HK-2 (cell line): ENCODE results near the gene XPNPEP2.
A peak's percentile ranks its signal among the peaks of the same experiment; 100 is the strongest.

Source experiments
- DNase-seq: peaks from one replicate; pipeline ENCODE4 v3.0.0-alpha.2; 2018; ENCODE audit not compliant: unreplicated experiment

XPNPEP2 gene, protein sequence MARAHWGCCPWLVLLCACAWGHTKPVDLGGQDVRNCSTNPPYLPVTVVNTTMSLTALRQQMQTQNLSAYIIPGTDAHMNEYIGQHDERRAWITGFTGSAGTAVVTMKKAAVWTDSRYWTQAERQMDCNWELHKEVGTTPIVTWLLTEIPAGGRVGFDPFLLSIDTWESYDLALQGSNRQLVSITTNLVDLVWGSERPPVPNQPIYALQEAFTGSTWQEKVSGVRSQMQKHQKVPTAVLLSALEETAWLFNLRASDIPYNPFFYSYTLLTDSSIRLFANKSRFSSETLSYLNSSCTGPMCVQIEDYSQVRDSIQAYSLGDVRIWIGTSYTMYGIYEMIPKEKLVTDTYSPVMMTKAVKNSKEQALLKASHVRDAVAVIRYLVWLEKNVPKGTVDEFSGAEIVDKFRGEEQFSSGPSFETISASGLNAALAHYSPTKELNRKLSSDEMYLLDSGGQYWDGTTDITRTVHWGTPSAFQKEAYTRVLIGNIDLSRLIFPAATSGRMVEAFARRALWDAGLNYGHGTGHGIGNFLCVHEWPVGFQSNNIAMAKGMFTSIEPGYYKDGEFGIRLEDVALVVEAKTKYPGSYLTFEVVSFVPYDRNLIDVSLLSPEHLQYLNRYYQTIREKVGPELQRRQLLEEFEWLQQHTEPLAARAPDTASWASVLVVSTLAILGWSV

DNA sequence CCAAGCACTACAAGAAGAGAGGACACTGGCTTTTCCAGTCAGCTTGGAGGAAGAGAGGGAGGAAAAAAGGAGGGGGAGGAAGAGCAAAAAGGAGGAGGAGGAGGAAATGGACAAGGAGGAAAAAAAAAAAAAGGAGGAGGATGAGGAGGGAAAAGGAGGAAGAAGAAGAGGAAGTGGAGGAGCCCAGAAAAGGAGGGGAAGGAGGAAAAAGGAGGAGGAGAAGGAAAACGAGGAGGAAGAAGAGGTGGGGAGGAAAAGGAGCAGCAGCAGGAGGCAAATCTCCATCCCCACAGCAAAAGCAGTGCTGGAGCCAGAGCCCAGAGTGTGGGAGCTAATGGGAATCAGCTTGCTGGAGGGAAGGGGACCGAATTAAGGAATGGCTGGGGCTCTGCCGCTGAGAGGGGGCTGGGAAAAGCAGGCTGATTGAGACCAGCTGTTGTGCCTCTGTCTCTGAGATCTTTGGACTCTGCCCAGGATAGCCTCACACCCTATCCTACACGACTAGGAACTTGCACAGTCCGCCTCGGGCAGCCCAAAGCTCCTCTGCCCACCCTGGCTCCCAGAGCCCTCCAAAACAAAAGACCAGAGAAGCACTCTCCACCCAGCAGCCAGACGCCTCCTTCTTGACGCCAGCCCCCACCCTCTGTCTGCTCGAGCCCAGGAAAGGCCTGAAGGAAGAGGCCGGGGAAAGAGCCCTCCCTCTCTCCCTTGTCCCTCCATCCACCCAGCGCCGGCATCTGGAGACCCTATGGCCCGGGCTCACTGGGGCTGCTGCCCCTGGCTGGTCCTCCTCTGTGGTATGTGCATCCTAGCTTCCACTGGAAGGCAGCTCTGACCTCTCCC lies at the start of gene XPNPEP2:
Gene XPNPEP2 (plus strand): TSS at position 514 of the 843 bp plus-strand sequence. CDS start 235 bp downstream, at position 749.
- DNase-seq, result no peak

DNA sequence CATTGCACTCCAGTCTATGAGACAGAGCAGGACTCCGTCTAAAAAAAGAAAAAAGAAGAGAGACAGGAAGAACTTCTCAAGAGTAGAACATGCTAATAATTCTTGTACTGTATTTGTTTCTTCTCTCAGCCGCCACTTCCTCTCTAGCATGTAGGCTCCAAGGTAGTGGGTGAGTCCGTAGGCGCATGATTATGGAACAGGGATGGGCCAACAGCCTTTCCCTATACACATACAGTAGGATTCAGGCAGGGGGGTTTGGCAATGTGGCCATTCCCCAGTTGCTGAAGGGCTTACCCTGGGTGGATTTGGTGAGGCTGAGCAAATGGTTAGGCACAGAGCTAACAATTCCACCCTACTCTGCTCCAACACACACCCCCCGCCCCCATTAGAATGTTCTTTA lies 49.0 kb upstream of the XPNPEP2 start:
- DNase-seq, result no peak

DNA sequence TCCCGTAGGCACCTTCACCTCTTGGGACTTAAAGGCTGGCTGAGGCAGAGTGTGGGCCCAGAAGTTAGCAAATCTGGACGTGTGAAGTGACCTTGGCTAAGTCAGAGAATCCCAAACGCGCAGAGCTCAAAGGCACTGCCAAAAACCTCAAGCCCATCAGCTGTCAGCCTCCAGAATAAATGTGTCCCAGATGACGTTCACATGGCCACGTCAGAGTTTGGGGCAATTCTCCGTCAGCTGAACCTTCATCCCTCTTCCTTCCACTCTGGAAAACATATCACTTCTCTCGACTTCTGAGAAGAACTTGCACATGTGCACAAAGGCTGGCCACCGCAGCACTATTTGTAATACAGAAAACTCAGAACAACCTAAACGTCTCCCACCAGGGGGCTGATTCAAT lies 48.3 kb upstream of the XPNPEP2 start:
- DNase-seq, result no peak

DNA sequence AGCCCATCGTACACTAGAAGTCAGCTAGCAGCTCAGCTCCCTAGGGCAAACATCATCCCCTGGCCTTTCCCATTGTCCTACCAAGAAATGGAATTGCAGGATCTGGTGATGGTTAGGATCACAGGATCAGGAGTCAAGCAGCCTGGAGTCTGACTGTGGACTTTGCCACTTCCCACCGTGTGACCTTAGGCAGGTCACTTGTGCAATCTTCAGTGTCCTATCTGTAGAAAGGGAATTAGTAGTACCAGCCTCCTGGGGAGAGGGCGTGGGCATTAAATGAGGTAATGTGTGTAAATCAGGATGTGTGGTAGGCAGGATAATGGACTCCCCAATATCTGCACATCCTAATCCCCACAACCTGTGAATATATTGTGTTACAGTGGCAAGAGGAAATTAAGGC lies 45.4 kb upstream of the XPNPEP2 start:
- no peak for DNase-seq

DNA sequence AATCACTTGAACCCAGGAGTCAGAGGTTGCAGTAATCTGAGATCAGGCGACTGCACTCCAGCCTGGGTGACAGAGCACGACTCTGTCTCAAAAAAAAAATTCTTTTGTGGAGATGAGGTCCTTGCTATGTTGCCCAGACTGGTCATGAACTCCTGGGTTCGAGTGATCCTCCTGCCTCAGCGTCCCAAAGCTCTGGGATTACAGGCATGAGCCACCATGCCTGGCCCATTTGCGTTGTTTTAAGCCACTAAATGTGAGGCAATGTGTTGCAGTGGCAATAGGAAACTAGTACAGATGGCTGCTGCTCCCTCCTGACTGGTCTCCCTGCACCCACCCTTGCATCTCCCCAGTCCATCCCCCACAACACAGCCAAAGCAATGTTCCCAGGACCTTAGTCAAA lies 44.0 kb upstream of the XPNPEP2 start:
- no peak for DNase-seq

DNA sequence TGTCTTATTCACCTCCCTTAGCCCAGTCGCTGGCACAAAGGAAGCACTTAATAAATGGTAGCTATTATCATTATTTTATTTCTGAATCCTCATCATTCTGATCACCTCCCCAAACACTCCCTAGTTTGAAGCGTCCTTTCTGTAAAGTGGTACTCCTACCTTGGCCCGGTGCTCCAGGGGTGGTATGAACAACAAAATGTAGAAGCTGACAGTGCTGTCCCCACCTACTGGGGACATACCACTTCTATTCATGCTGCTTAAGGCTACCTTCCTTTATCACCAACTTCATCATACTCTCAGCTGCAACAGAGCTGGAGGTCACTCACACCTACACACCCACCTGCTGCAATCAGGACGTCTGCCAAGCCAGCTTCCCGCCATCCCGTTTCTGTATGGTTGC lies 43.2 kb upstream of the XPNPEP2 start:
- DNase-seq, result no peak

DNA sequence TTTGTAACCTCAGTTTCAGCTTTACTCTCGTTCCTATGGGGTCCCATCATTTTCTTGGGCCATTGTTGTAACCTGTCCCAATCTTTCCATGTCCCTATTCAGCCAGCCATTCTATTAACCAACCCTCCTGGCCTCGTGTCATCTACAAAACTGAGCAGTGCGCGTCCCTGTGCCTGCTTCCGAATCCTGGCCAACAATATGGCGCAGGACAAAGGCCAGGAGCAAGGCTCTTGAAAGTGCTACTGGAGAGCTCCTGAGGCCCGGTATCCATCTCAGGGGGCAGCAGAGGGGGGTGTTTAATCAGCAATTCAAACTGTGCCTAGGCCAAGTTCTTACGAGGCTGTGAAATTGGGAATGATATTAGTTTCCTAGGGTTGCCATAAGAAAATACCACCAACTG lies 42.8 kb upstream of the XPNPEP2 start:
- no peak for DNase-seq

DNA sequence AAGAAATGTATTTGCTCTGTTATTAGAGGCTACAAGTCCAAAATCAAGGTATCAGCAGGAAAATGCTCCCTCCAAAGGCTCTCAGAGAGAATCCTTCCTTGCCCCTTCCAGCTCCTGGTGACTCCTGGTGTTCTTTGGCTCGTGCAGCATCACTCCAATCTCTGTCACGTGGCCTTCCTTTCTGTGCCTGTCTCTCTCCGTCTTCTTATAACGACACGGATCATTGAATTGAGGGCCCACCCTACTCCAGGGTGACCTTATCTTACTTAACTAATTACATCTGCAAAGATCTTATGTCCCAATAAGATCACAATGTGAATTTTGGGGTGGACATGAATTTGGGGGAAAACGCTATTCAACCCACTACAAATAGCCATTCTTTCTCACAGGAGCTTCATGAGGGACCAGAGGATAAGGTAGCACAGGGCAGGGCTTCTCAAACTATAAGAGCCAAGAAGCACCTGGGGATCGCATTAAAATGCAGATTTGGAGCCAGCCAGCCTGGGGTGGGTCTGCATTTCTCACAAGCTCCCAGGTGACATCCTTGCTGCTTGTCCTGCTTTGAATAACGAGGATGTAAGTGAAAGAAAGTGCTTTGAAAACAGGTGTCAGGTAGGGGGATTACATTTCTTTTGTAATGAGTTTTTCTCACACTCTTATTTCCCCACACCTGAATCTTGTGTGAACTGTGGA lies 42.2 kb upstream of the XPNPEP2 start:
- no peak for DNase-seq

DNA sequence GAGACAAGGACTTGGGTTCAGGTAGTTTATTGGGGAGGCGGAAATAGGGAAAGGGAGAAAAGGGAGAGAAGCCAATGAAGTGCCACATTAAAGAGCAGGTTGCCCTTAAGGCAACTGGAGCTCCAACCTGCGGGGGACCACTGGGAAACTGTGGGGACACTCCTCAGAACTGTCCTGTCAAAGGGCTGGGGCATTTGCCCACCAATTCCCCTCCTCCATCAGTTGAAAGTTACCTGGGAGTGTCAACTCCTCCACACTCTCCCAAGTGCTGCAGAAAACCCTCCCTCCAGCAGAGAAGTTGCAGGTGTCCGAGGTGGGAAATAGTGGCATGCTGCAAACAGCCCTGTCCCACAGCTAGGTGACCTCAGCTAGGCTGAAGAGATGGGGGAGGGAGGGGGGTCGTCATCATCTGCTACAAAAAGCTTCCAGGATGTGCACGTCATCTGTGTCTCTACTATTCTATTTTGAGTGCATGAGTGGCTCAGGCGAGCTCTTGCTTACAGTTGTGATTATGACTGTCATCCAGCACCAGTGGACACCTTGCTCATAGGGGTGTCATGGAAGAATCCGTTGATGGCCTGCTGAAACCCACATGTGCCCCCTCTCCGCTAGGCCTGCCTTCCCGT lies 41.5 kb upstream of the XPNPEP2 start:
- DNase-seq, result no peak

DNA sequence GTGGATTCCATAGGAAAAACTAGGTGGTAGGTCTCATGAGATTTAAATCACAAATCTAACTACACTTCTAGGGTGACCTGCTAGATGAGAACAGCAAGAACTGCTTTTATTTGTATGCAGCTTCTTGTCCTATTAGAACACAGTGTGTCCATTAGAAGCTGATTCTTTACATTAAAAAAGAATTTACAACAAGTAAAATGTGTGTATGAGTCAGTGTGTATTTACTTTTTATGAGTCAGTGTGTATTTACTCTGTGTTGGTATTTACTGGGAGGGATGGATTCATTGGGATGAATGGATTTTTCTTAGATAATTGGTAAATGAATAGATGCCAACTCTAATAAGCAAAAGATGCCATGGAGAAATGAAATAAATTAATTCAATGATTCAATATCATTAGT lies 40.6 kb upstream of the XPNPEP2 start:
- no peak for DNase-seq

DNA sequence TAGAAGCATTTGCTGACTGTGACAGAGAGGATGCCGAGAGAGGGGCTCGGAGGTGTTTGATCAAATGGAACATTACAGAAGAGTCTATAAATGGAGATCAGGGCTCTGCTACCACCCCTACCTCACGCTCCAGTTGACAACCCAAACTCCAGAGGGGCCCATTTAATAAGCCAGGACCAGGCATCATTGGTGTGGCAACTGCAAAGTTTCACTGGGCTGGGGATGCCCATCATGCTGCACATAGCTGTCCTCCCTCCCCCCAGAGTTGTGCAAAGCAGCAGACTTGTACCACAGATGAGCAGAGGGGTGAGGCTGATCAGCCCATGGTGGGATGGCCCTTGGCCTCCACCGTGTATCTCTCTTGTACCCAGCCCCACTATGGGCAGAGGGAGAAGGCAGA lies 38.2 kb upstream of the XPNPEP2 start:
- DNase-seq, result no peak

DNA sequence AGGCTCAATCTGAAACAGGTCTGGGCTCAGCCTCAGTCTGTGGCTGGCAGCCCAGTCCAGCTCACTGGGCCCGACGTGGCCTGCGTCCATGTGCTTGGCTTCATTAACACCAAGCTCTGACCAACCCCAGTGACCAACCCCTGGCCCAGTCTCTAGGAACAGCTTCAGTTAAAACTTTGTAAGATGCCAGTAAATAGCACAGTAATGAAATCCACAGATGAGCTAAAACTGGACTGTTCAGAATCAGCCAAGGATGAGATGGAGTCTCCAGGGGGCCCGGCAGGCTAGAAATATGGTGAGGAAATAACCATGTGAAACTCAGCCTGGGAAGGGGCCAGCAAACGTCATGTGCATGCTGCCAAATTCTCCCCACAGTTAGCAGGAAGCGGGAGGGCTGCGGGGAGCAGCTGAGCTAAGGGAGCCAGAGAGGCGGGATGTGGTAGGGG lies 37.1 kb upstream of the XPNPEP2 start:
- DNase-seq, result no peak

DNA sequence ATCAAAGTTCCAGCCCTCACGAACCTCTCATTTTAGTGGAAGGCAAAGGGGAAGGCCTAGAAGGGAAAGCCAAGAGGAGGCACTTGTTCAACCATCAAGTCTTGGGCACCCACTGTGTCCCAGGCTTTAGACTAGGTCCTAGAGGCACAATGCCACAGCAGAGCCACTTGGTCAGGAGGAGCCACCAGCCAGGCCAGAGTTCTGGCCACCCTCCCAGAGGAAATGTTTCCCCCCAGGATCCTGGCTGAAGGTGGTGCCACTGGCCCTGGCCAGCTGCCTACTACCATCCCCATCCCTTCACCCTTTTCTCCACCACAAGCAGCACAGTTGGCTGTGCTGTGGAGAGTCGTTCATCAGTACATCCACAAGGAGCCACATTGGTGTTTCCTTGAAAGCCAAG lies 34.3 kb upstream of the XPNPEP2 start:
- no peak for DNase-seq

DNA sequence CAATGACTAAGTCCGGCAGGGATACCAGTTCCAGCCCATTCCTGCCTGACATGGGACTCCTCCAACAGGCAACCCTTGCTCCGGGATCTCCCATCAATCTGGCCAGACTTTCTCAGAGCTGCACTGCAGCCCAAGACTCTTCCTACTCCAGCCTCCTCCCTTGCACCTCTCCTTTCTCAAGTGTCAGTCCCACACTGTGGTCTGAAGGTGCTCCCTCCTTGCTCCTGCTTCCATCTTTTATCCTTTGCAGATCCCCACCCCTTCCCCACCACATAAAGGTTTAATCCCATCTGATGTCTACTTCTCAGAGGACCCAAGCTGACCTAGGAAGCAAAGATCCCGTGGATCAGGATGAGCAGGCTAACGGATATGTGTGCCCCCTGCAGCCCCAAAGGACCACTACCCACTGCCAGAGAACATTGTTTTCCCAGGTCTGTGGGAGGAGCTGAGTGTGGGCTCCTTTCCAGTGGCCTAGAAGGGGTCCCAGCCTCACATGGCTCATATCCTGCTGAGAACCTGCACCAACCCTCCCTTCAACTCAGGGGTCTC lies 33.3 kb upstream of the XPNPEP2 start:
- no peak for DNase-seq

DNA sequence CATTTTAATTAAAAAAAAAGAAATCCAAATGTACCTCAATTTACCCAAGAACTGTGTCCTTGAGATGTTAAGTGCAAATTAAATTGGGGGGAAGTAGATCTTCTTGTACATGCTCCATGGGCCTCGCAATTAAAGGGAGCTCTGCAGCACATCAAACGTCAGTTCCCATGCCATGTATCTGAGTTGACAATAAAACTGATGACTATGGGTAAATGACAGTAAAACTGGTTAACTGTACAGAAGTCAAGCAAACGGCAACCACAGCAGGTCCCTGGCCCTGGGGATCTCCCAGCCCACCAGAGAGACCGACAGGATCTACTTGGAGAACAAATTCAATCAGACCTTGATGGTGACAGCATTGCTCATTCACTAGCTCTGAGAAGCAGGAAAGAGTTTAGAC lies 32.8 kb upstream of the XPNPEP2 start:
- DNase-seq, result no peak

DNA sequence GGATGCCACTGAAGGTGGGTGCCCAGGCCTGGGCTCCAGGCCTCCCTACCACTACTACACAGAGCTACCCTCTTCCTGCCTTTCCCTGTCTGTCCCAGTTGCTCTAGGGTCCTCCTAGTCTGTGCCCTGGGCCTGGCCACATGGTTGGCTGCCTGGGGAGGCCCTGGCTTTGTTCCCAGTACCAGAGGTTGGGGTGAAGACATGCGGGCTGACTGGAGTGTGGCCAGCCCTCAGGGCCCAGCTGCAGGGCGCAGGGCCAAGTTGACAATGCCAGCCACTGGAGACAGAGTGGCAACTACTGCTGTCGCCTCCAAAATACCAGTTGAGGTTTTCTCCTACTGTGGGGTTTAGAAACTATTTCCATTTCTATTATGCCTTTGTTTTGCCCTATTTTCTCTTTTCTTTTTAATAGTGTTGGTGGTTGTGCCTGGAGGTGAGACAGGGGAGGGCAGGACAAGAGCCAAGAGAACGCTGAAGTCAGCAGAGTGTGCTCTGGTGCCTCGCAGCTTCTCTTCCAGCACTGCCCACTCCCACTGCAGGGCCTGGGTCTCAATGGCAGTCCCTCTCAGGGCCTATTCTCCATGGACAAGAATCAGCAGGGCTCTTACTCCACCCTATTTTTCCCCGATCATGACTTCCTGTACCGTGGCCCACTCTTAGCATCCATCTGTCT lies 32.2 kb upstream of the XPNPEP2 start:
- DNase-seq, result no peak

DNA sequence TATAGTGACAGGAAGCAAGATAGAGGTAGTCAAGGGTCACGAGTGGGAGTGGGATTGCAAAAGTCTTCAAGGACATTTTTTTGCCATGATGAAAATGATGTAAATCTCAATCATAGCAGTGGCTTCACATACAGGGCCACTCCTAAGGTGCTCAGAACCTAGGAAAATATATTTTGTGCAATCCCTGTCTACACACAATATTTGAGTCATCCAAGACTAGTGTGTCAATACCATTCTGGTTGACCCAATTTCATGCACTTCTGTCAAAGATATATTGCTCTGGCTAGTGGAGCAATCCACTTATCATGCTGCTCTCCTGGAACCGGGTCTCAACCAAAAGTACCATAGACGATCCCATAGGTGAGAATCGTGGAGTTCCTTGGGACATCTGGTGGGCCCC lies 24.2 kb upstream of the XPNPEP2 start:
- no peak for DNase-seq

DNA sequence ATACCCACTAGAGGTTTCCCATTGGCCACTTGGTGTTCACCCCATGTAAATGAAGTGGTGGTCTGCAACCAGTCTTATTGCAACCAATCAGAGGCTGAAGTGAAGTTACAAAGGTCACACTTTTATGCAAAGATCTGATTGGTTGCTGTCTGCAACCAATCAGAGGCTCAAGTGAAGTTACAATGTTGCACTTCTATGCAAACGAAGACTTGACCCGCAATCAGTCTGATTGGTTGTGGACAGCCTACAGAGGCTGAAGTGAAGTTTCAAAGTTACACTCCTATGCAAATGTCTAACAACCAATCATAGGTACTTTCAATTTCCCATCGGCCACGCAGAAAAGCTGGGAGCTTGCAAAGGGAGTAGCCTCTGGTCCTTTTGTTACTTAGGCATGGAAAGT lies 22.3 kb upstream of the XPNPEP2 start:
- DNase-seq, result no peak

DNA sequence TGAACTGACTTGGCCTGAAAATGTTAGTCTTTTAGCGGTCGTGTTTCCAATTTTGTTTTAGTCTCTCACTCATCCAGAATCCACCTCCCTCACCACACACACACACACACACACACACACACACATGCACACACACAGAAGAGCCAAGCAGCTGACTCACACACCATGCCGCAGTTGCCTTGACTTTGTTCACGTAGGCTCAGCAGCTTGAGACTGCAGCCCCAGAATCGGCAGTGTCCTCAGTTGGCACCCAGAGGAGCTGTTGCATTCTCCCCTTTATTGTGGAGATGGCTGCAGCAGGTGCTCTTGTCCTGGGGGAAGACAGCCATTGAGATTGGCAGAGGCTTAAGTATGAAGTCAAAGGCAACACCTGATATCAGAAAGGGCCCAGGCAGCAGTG lies 20.9 kb upstream of the XPNPEP2 start:
- peak; percentile 60 for DNase-seq

DNA sequence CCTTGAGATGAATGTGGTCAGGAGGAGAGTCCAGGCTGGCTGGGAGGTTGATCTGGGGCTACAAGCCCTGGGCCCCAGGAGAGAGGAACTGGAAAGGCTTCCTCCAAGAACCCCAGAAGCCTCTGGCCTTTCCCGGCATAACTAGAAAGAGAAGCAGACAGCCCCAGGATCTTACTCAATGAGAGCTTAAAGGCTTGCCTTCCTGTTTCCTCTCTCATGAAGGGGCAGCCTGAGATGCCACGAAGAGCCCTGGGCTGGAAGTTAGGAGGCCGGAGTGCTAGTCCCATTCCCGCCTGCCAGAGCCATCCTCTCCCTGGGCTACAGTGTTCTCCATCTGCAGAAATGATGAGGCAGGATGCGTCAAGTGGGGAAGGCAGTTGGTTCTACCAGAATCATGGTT lies 20.1 kb upstream of the XPNPEP2 start:
- no peak for DNase-seq

DNA sequence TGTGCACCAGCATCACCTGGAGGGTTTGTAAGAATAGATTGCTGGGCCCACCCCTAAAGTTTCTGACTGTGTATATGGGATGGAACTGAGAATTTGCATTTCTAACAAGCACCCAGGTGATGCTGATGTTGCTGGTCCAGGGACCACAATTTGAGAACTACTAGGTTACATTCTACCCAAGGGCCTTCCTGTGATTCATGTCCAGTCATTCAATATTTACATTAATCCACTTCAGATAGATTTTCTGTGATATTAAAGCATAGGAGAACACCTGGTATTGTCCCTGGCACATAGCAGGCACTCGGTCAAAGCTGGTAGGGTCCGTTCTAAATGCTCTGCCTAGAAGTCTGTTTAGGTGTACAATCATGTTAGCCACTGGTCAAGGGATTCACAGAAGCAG lies 19.5 kb upstream of the XPNPEP2 start:
- no peak for DNase-seq
